Spleen (tissue), 7 donors: ENCODE measurements around the gene TP73.

ENCODE experiments used
- POLR2AphosphoS5 ChIP-seq, 3 donors: sonication (generic); formaldehyde crosslinking; IDR thresholded peaks; one replicate each; pipeline ENCODE4 v1.5.1; 2017; ENCODE audit warnings: antibody characterized with exemption in 3 of 3
- TF ChIP-seq, protein P1 (sequence below), 11 experiments: fragments of 200-600 bp in 7 of 11; fragments of 450-650 bp in 4 of 11; sonication (generic) in 4 of 11; IDR thresholded peaks in 8 of 11; conservative IDR thresholded peaks in 3 of 11; 1 replicate in 7 of 11; 2 replicates in 4 of 11; pipeline versions ENCODE4 v1.4.0 to v1.8.0; 2016 to 2021; ENCODE audit warnings: antibody characterized with exemption in 11 of 11, inconsistent platforms in 4 of 11, mild to moderate bottlenecking in 1 of 11
- donor health status: DM: no; HTN: no; CAD: no; lungs with moderate emphysema.
- donor health status: DM: no; HTN: no; CAD: no.
- donor health status: DM: no; HTN: no; CAD: no.

DNA sequence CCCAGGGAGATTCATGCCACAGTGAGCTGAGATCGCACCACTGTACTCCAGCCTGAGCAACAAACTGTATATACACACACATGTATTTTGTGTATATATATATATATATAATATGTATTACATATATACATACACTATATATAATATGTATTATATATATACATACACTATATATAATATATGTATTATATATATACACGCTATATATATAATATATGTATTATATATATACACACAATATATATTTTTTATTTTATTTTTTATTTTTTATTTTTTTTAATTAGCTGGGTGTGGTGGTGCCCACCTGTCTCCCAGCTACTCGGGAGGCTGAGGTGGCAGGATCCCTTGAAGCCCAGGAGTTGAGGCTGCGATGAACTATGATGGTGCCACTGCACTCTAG is 9.3 kb downstream of the TP73 start:
- TF ChIP-seq, protein P1, sequence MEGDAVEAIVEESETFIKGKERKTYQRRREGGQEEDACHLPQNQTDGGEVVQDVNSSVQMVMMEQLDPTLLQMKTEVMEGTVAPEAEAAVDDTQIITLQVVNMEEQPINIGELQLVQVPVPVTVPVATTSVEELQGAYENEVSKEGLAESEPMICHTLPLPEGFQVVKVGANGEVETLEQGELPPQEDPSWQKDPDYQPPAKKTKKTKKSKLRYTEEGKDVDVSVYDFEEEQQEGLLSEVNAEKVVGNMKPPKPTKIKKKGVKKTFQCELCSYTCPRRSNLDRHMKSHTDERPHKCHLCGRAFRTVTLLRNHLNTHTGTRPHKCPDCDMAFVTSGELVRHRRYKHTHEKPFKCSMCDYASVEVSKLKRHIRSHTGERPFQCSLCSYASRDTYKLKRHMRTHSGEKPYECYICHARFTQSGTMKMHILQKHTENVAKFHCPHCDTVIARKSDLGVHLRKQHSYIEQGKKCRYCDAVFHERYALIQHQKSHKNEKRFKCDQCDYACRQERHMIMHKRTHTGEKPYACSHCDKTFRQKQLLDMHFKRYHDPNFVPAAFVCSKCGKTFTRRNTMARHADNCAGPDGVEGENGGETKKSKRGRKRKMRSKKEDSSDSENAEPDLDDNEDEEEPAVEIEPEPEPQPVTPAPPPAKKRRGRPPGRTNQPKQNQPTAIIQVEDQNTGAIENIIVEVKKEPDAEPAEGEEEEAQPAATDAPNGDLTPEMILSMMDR (IDR thresholded peaks at IDR 0.05 in 8 of 11, conservative IDR thresholded peaks at IDR 0.05 in 3 of 11): no peak
- TF ChIP-seq POLR2AphosphoS5 (IDR thresholded peaks at IDR 0.05): no peak
